Measurements from ENCODE around the gene IER5. TPM values are rescaled to one million over a fixed set of nuclear protein-coding genes. Genes with fewer than 3 reads are reported as not detected.
A peak's percentile ranks its signal among the peaks of the same experiment; 100 is the strongest.

The IER5 gene
- polyA plus RNA-seq, 2 of the 4 experiments (the other 2 are of a cell fraction) = 26.8 to 40.2 TPM

GRCh38 chr1:181086091-181086490 lies 2.4 kb upstream of the IER5 start:
- H3K9me3 ChIP-seq = no peaks in the 10 kb centered on the region
- ChIA-PET POLR2A (interaction anchor here (0.6 to 2.1 kb wide), 3 partner anchors 10 to 19 kb away, joined by 4 to 11 read pairs (median 4); no protein-coding TSS in a partner anchor), CTCF (interaction anchor here (0.6 to 48.3 kb wide), 6 partner anchors 12 to 393 kb away, joined by 3 to 774 read pairs (median 4); no protein-coding TSS in a partner anchor)
- FAIRE-seq (no peak), ATAC-seq (no peak), DNase-seq (ENCODE audit: low read depth in 1 of 2, low spot score in 1 of 2) (no peak)
- WGBS (ENCODE audit: missing lambda C conversion rate) = 90% methylated on average over 1 of the region's 1 CpG
- TF ChIP-seq EP300 (IDR thresholded peaks at IDR 0.05) = no peak
- TF ChIP-seq RFX5 (IDR thresholded peaks at IDR 0.05) = no peak
- no peak for TF ChIP-seq HOXB5 (CRISPR knock-in tag; IDR thresholded peaks at IDR 0.05)
- no peak for TF ChIP-seq ZC3H11A (IDR thresholded peaks at IDR 0.05)
- TF ChIP-seq EHMT2 (IDR thresholded peaks at IDR 0.05; ENCODE audit: low read depth) = no peak
- no peak overlapping the region for H3K4me3 ChIP-seq
- H3K4me2 ChIP-seq = peak overlapping the region; percentile 92; the same call in 2 of the 3 replicates
- peak overlapping the region; percentile 72 to 84 for H3K27ac ChIP-seq
- peaks cover 42% of the 10 kb centered on the region for H3K4me1 ChIP-seq

DNA sequence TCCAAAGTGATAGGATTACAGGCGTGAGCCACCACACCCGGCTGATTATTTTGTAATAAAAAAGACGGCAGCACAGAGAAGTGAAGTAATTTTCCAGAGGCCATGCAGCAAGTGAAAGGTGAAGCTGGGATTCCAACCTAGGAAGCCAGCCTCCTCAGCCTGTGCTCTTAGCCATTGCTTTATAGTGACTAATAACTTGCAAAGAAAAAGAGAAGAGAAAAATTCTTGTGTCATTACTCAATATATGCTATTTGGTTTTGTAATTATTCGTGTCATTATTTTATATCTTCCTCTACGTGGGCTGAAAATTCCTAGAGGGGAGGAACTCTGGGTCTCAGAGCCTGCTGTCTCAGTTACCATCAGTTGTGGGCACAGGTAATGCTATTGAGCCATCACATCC lies 1.6 kb upstream of the IER5 start:
- H3K4me1 ChIP-seq = peaks cover 42% of the 10 kb centered on the region
- 0 out of 3 replicates have a peak overlapping the region, but pooled peaks have one; percentile 0 for H3K4me3 ChIP-seq
- WGBS (ENCODE audit: missing lambda C conversion rate) = 2% methylated on average over 5 of the region's 5 CpGs
- H3K27ac ChIP-seq = peak overlapping the region; percentile 72 to 84
- peak; percentile 5 to 8; a peak in 3 of 6 replicates for ATAC-seq
- H3K4me2 ChIP-seq = peak overlapping the region; percentile 92
- TF ChIP-seq POLR2A (IDR thresholded peaks at IDR 0.05; ENCODE audit: low read length) (no peak), FOSL2 (IDR thresholded peaks at IDR 0.05) (no peak), FOSL2 (CRISPR knock-in tag; IDR thresholded peaks at IDR 0.05) (peak; percentile 88), JUN (IDR thresholded peaks at IDR 0.05) (peak in 1 of 2 experiments; percentile 29; a peak in 1 of 5 replicates), RARB (CRISPR knock-in tag; IDR thresholded peaks at IDR 0.05) (0 out of 2 replicates have a peak, but pooled peaks have one; percentile 41), BHLHE40 (IDR thresholded peaks at IDR 0.05; ENCODE audit: low read depth, low read length) (no peak), MAZ (IDR thresholded peaks at IDR 0.05; ENCODE audit: borderline replicate concordance, low read depth, low read length) (no peak), JUNB (IDR thresholded peaks at IDR 0.05) (0 out of 2 replicates have a peak, but pooled peaks have one; percentile 46), GATA3 (IDR thresholded peaks at IDR 0.05; ENCODE audit: borderline replicate concordance) (peak; percentile 43; the same call in 1 of the 2 replicates), CEBPB (IDR thresholded peaks at IDR 0.05) (peak; percentile 42 to 75; a peak in 3 of 4 replicates), RNF2 (IDR thresholded peaks at IDR 0.05; ENCODE audit: borderline replicate concordance, low read depth) (no peak), ZFP36 (IDR thresholded peaks at IDR 0.05; ENCODE audit: borderline replicate concordance, partially characterized antibody) (peak; percentile 47), POLR2AphosphoS2 (conservative IDR thresholded peaks at IDR 0.05; ENCODE audit: low read length) (no peak), RAD21 (conservative IDR thresholded peaks at IDR 0.05 in 1 of 2, IDR thresholded peaks at IDR 0.05 in 1 of 2) (peak in 1 of 2 experiments; percentile 25; a peak in 1 of 5 replicates)
- TF ChIP-seq, protein P1, sequence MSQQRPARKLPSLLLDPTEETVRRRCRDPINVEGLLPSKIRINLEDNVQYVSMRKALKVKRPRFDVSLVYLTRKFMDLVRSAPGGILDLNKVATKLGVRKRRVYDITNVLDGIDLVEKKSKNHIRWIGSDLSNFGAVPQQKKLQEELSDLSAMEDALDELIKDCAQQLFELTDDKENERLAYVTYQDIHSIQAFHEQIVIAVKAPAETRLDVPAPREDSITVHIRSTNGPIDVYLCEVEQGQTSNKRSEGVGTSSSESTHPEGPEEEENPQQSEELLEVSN (IDR thresholded peaks at IDR 0.05; ENCODE audit: borderline replicate concordance, low read depth) = no peak
- TF ChIP-seq, protein P2, sequence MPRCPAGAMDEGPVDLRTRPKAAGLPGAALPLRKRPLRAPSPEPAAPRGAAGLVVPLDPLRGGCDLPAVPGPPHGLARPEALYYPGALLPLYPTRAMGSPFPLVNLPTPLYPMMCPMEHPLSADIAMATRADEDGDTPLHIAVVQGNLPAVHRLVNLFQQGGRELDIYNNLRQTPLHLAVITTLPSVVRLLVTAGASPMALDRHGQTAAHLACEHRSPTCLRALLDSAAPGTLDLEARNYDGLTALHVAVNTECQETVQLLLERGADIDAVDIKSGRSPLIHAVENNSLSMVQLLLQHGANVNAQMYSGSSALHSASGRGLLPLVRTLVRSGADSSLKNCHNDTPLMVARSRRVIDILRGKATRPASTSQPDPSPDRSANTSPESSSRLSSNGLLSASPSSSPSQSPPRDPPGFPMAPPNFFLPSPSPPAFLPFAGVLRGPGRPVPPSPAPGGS (IDR thresholded peaks at IDR 0.05) = no peak
- TF ChIP-seq, protein P3, sequence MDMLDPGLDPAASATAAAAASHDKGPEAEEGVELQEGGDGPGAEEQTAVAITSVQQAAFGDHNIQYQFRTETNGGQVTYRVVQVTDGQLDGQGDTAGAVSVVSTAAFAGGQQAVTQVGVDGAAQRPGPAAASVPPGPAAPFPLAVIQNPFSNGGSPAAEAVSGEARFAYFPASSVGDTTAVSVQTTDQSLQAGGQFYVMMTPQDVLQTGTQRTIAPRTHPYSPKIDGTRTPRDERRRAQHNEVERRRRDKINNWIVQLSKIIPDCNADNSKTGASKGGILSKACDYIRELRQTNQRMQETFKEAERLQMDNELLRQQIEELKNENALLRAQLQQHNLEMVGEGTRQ (IDR thresholded peaks at IDR 0.05) = no peak
- ChIA-PET CTCF (interaction anchor here (0.6 to 48.3 kb wide), 4 partner anchors 44 to 336 kb away, joined by 3 to 774 read pairs (median 6); no protein-coding TSS in a partner anchor), POLR2A (interaction anchor here (0.9 to 2.7 kb wide), 9 partner anchors 9 to 49 kb away, joined by 3 to 12 read pairs (median 4); no protein-coding TSS in a partner anchor)
- peak in 1 of 2 experiments; percentile 73 for DNase-seq (ENCODE audit: low read depth in 1 of 2, low spot score in 1 of 2)
- H3K9me3 ChIP-seq = no peaks in the 10 kb centered on the region
- no peak for FAIRE-seq
